GM12878 (cell line): ENCODE measurements around the gene SRSF2. TPM values are rescaled to one million over a fixed set of nuclear protein-coding genes. Genes with fewer than 3 reads are reported as not detected.

Experiments used
- BCL11A ChIP-seq: IDR thresholded peaks from 2 replicates; pipeline ENCODE4 v1.6.1; 2011; ENCODE audit warnings: low read depth, low read length
- BCL3 ChIP-seq: IDR thresholded peaks from 2 replicates; pipeline ENCODE4 v1.6.1; 2011; ENCODE audit warnings: borderline replicate concordance, low read depth, mild to moderate bottlenecking, moderate library complexity, low read length; ENCODE audit not compliant: insufficient read depth, poor library complexity, severe bottlenecking
- CBFB ChIP-seq: IDR thresholded peaks from 2 replicates; pipeline ENCODE4 v1.6.1; 2016; ENCODE audit warnings: antibody characterized with exemption, low read depth
- CEBPB ChIP-seq, 2 experiments: fragments of 150-350 bp in 1 of 2; IDR thresholded peaks; 2 replicates each; pipeline ENCODE4 v1.6.1; 2012 to 2014; ENCODE audit warnings: low read depth in 2 of 2, low read length in 2 of 2, borderline replicate concordance in 1 of 2, inconsistent platforms in 1 of 2
- CEBPZ ChIP-seq: fragments of 150-350 bp; IDR thresholded peaks from 2 replicates; pipeline ENCODE4 v1.6.1; 2016; ENCODE audit warnings: low read depth, low read length
- ELK1 ChIP-seq: IDR thresholded peaks from 2 replicates; pipeline ENCODE4 v1.6.1; 2012; ENCODE audit warnings: low read depth, low read length, improper control_type of control experiment
- ESRRA ChIP-seq: IDR thresholded peaks from 2 replicates; pipeline ENCODE4 v1.6.1; 2012; ENCODE audit warnings: mild to moderate bottlenecking, low read length, improper control_type of control experiment
- FOXM1 ChIP-seq: IDR thresholded peaks from 2 replicates; pipeline ENCODE4 v1.6.1; 2012; ENCODE audit warnings: low read depth, mild to moderate bottlenecking, inconsistent platforms, low read length, moderate library complexity
- GABPA ChIP-seq: IDR thresholded peaks from 2 replicates; pipeline ENCODE4 v1.6.1; 2014; ENCODE audit warnings: antibody characterized with exemption, low read depth, mild to moderate bottlenecking, inconsistent platforms
- HSF1 ChIP-seq: fragments of 150-350 bp; IDR thresholded peaks from 2 replicates; pipeline ENCODE4 v1.6.1; 2014; ENCODE audit warnings: mild to moderate bottlenecking, low read depth, low read length
- IRF3 ChIP-seq: fragments of 450-650 bp; IDR thresholded peaks from 2 replicates; pipeline ENCODE4 v1.6.1; 2014; ENCODE audit warnings: mild to moderate bottlenecking
- IRF5 ChIP-seq: fragments of 450-650 bp; IDR thresholded peaks from 2 replicates; pipeline ENCODE4 v1.6.1; 2017; ENCODE audit warnings: borderline replicate concordance
- JUND ChIP-seq: IDR thresholded peaks from 2 replicates; pipeline ENCODE4 v1.6.1; 2012; ENCODE audit warnings: low read depth, mild to moderate bottlenecking, low read length, improper control_type of control experiment, moderate library complexity
- LARP7 ChIP-seq: fragments of 450-650 bp; IDR thresholded peaks from 2 replicates; pipeline ENCODE4 v1.6.1; 2017; ENCODE audit warnings: mild to moderate bottlenecking
- NBN ChIP-seq: fragments of 450-650 bp; IDR thresholded peaks from 2 replicates; pipeline ENCODE4 v1.6.1; 2016
- NFXL1 ChIP-seq: fragments of 450-650 bp; IDR thresholded peaks from 2 replicates; pipeline ENCODE4 v1.6.1; 2017; ENCODE audit warnings: antibody characterized with exemption, mild to moderate bottlenecking, borderline replicate concordance
- PML ChIP-seq: IDR thresholded peaks from 2 replicates; pipeline ENCODE4 v1.6.1; 2012; ENCODE audit warnings: low read length, inconsistent platforms
- POLR2AphosphoS2 ChIP-seq: IDR thresholded peaks from 2 replicates; pipeline ENCODE4 v1.6.1; 2011; ENCODE audit warnings: low read depth, mild to moderate bottlenecking, low read length, improper control_type of control experiment, moderate library complexity
- ZNF274 ChIP-seq: IDR thresholded peaks from one replicate; pipeline ENCODE4 v1.8.0; 2011; ENCODE audit not compliant: insufficient read length, insufficient read depth
- ZNF622 ChIP-seq: fragments of 450-650 bp; IDR thresholded peaks from 2 replicates; pipeline ENCODE4 v1.6.1; 2017; ENCODE audit warnings: mild to moderate bottlenecking, inconsistent platforms
- polyA plus RNA-seq, 11 experiments: library from polyadenylated mRNA; depleted of rRNA in 4 of 11; unstranded in 6 of 11; stranded (reverse) in 5 of 11; fragments of >200 nt; fragmentation: Nextera tagmentation in 4 of 11; fragmentation: Illumina TruSeq in 1 of 11; extraction: Ambion mirVana in 4 of 11; extraction: Trizol in 1 of 11; gene quantifications; 1 replicate in 1 of 11; 2 replicates in 10 of 11; pipeline versions ENCODE4 v1.2.1 to v1.2.3, GENCODE V29; 2011 to 2016; ENCODE audit warnings: inconsistent platforms in 2 of 11, missing spikeins in 2 of 11, low read depth in 1 of 11
- total RNA-seq, 4 experiments: library from RNA; depleted of rRNA in 3 of 4; stranded (reverse); fragments of >200 nt in 3 of 4; fragmentation: Illumina TruSeq in 1 of 4; extraction: Trizol in 1 of 4; gene quantifications; 2 replicates each; pipeline versions ENCODE4 v1.2.1 to v1.2.3, GENCODE V29; 2013 to 2021

The SRSF2 gene
- total and polyA plus RNA-seq, 10 of the 15 experiments (the other 5 are each of a cell fraction or from before 2014, with no cell fraction given) = 225 to 795 (median 410) TPM

- TF ChIP-seq FOXM1 (no peak), CBFB (no peak; the same call in 1 of the 2 replicates), PML (no peak), ZNF274 (no peak), CEBPZ (no peak), HSF1 (no peak), LARP7 (peak; percentile 90), CEBPB (IDR thresholded peaks at IDR 0.05; ENCODE audit: borderline replicate concordance in 1 of 2, low read depth in 2 of 2, low read length in 2 of 2) (no peak), NFXL1 (no peak), NBN (no peak), IRF3 (no peak), BCL11A (no peak), ESRRA (peak; percentile 12; the same call in 1 of the 2 replicates), GABPA (peak; percentile 66), ELK1 (peak; percentile 86), IRF5 (no peak), JUND (no peak), BCL3 (no peak), POLR2AphosphoS2 (no peak), ZNF622 (no peak)
Observed at GRCh38 chr17:76726776-76727718, 10.1 kb downstream of the SRSF2 start, which contains the start of gene METTL23 (continued).
